Measurements from ENCODE around the gene PDGFD. TPM values are rescaled to one million over a fixed set of nuclear protein-coding genes. Genes with fewer than 3 reads are reported as not detected.

Gene PDGFD
- total RNA-seq, 1 experiment from 2014 or later = 1.7 TPM

DNA sequence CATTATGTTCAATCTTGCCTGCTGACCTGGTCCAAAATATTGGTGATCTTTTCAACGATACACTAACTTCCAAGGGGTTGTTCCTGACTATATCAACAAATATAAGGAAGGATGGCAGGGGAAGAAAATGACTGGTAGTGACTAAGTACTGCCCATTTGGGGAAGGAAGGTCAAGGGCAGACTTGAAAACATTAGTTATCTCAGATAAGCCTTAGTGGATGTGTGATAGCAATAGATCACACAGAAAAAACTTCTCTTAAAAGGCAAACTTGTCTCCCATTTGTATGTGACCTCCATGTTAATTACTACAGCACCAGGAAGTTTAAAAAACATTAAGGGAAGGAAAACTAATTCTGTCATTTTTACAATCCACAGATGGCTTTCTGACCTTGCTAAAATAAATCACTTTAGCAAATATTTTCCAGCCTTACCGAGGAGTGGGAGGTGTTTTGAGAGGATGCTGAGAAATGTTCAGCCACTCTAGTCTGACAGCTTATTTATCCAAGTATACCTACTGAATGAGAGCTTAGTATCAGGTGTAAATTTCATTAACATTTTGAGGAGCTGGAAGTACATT is 215.7 kb downstream of the PDGFD start:
- Mint-ChIP-seq H3K27ac (no peak overlapping the region), H3K27me3 (ENCODE audit: low read depth) (no peaks in the 10 kb centered on the region), H3K4me3 (no peak overlapping the region), H3K9me3 (no peaks in the 10 kb centered on the region), H3K36me3 (ENCODE audit: insufficient read depth in 1 of 3, low read depth in 3 of 3) (no peaks in the 10 kb centered on the region), H3K4me1 (no peaks in the 10 kb centered on the region)
- Histone ChIP-seq H2AFZ (ENCODE audit: low read length) (no peak overlapping the region), H2BK12ac (ENCODE audit: insufficient read length, low read depth, low read length) (no peak overlapping the region), H2BK5ac (ENCODE audit: insufficient read length, low read length) (no peak overlapping the region), H3K4ac (ENCODE audit: low read depth, low read length) (no peak overlapping the region), H3K4me1 (ENCODE audit: insufficient read depth, low read length) (no peaks in the 10 kb centered on the region), H3K4me2 (ENCODE audit: insufficient read depth, insufficient read length, low read length) (no peak overlapping the region), H3K18ac (ENCODE audit: insufficient read length, low read depth, low read length) (no peak overlapping the region), H2BK120ac (ENCODE audit: low read depth, low read length, poor library complexity, severe bottlenecking) (no peak overlapping the region), H3T11ph (ENCODE audit: low read length) (no peak overlapping the region), H2AK5ac (ENCODE audit: insufficient read length, low read length) (no peak overlapping the region), H4K8ac (replicated peaks; ENCODE audit: insufficient read length, low read depth, low read length) (no peak overlapping the region), H2BK20ac (ENCODE audit: low read depth, low read length, poor library complexity, severe bottlenecking) (no peak overlapping the region), H4K5ac (ENCODE audit: insufficient read length, low read depth, low read length) (no peak overlapping the region), H3K9ac (ENCODE audit: extremely low read depth, insufficient read length, low read length) (no peak overlapping the region), H3K27ac (ENCODE audit: insufficient read length, low read depth, low read length) (no peak overlapping the region), H3K56ac (ENCODE audit: insufficient read length, low read depth, low read length) (no peak overlapping the region), H3K14ac (ENCODE audit: insufficient read depth, low read length) (no peak overlapping the region), H3K23me2 (ENCODE audit: insufficient read length, low read depth, low read length, poor library complexity, severe bottlenecking) (no peaks in the 10 kb centered on the region), H3K27me3 (ENCODE audit: insufficient read depth, low read length) (no peaks in the 10 kb centered on the region), H3K9me3 (ENCODE audit: control insufficient read depth, low read depth, low read length) (no peaks in the 10 kb centered on the region), H4K91ac (ENCODE audit: insufficient read length, low read depth, low read length) (no peak overlapping the region), H3K79me1 (ENCODE audit: insufficient read depth, low read depth, low read length, poor library complexity, severe bottlenecking) (no peaks in the 10 kb centered on the region), H4K20me1 (ENCODE audit: control insufficient read depth, insufficient read depth, insufficient read length) (no peaks in the 10 kb centered on the region), H3K79me2 (ENCODE audit: insufficient read depth, low read length) (0 out of 2 replicates have a peak, but pooled peaks cover 2% of the 10 kb centered on the region), H3K23ac (ENCODE audit: insufficient read length, low read depth, low read length) (no peak overlapping the region), H2BK15ac (ENCODE audit: low read depth, low read length) (no peak overlapping the region)
- DNase-seq = no peak
- no CpG with 5 or more reads among the region's 2 CpGs for WGBS (ENCODE audit: extremely low coverage, insufficient read length, low lambda C conversion rate)
- TF ChIP-seq, protein P1, sequence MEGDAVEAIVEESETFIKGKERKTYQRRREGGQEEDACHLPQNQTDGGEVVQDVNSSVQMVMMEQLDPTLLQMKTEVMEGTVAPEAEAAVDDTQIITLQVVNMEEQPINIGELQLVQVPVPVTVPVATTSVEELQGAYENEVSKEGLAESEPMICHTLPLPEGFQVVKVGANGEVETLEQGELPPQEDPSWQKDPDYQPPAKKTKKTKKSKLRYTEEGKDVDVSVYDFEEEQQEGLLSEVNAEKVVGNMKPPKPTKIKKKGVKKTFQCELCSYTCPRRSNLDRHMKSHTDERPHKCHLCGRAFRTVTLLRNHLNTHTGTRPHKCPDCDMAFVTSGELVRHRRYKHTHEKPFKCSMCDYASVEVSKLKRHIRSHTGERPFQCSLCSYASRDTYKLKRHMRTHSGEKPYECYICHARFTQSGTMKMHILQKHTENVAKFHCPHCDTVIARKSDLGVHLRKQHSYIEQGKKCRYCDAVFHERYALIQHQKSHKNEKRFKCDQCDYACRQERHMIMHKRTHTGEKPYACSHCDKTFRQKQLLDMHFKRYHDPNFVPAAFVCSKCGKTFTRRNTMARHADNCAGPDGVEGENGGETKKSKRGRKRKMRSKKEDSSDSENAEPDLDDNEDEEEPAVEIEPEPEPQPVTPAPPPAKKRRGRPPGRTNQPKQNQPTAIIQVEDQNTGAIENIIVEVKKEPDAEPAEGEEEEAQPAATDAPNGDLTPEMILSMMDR (conservative IDR thresholded peaks at IDR 0.05) = no peak
